NCI-H69 (cell line): Measurements from ENCODE around the gene GFOD2.
A peak's percentile ranks its signal among the peaks of the same experiment; 100 is the strongest.
"Not testable (repeated sequence)": the region's sequence is repeated elsewhere in the genome, so short reads cannot be mapped to it uniquely, and the experiment has no call there.

Source experiments
- DNase-seq: peaks from one replicate; lab custom pipeline; 2025; lab: John Stamatoyannopoulos, UW

The GFOD2 gene

DNA sequence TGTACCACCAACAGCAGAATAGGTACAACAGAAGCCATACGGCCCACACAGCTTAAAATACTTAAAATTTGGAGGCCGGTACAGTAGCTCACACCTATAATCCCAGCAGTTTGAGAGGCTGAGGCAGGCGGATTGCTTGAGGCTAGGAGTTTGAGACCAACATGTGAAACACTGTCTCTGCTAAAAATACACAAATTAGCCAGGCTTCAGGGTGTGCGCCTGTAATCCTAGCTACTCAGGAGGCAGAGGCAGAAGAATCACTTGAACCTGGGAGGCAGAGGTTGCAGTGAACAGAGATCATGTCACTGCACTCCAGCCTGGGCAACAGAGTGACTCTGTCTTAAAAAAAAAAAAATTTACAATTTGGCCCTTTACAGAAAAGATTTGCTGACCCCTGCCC, 17.0 kb downstream of the GFOD2 start:
- DNase-seq: peak; percentile 9

DNA sequence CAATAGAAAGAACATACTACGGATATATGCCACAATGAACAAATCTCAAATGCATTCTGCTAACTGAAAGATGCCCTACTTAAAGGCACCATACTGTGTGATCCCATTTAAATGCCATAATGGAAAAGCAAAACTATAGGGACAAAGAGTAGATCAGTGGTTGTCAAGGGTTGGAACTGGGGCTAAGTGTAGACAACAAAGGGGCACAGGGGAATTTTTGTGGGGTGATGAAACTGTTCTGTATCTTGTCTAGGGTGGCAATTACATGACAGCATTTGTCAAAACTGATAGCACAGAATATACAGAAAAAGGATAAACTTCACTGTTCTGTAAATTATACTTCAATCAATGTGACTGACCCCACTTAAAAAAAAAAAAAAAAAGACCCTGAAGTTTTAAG, 17.7 kb downstream of the GFOD2 start:
- DNase-seq: no peak

DNA sequence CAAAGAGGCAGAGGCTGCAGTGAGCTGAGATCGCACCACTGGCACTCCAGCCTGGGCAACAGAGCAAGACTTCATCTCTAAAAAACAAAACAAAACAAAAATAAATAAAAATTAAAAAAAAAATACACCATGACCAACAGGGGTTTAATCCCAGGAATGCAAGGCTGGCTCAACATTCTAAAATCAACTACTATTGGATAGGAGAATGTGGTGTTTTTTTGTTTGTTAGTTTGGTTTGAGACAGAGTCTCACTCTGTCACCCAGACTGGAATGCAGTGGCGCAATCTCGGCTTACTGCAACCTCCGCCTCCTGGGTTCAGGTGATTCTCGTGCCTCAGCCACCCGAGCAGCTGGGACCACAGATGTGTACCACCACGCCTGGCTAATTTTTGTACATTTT, 19.9 kb downstream of the GFOD2 start:
- no peak for DNase-seq

DNA sequence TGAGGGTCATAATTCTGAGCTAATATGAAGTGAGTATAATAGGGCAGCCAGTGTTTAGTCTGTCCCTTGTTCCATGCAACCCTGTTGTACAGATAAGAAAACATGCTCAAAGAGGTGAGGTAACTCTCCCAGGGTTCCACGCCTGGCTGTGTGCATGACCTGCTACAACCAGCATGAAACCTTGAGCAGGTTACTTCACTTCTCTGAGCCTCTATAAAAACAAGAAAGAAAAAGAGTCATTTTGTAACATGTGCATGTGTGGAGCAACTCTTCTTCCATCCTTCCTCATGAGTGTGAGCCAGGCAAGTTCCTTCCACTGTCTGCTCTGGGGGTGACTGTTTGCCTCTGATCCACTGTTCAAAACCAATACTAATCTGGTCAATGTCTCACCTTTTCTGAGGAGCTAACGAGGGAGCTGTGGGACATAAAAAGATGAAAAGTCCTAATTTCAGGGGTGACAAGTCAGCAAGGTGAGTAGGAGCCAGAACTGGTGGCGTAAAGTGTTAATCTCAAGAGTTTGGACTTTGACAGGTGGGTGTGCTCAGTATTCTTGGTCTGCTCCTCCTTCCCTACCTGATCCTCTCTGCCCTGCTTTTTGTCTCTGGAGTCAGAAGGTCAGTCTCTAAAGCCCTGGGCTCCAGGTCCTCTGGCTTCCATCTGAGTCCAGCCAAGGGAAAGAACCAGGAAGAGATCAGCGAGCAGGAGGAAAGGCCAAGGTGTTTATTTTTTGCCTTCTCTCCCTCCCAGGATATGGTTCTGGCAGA, 21.5 kb downstream of the GFOD2 start:
- DNase-seq: no peak

DNA sequence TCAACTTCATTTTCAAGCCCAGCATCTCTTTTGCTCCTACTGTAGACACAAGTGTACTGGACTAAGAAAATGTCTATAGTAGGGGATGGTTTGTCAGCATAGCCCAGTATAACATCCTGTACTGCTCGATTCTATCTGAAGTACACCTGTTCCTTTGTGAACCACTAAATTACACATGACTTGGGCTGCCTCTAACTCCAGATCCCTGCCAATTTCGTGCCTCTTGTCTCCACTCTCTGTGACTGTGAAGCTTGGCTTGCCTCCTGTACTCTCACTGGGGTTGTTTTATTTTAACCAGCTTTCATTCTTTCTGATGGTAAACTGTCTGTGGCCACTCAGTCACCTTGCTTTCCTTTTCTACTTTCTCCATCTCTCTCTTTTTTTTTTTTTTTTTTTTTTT, 24.5 kb downstream of the GFOD2 start:
- no peak for DNase-seq

DNA sequence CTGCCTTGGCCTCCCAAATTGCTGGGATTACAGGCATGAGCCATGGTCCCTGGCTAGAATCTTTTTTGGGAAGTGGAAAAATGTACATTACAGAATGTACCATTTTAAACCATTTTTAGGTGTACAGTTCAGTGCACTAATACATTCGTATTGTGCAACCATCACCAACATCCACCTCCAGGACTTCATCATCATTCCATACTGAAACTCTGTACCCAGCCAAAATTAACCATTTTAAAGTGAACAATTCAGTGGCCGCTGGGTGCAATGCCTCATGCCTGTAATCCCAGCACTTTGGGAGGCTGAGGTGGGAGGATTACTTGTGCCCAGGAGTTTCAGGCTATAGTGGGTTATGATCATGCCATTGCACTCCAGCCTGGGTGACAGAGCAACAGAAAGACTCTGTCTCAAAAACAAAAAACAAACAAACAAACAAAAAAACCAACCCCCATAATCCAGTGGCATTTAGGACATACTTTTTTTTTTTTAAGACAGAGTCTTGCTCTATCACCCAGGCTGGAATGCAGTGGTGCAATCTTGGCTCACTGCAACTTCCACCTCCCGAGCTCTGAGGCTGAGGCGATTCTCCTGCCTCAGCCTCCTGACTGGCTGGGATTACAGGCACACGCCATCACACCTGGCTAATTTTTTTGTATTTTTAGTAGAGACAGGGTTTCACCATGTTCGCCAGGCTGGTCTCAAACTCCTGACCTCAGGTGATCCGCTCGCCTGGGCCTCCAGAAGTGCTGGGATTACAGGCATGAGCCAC, 25.4 kb downstream of the GFOD2 start:
- DNase-seq: not testable (repeated sequence)

DNA sequence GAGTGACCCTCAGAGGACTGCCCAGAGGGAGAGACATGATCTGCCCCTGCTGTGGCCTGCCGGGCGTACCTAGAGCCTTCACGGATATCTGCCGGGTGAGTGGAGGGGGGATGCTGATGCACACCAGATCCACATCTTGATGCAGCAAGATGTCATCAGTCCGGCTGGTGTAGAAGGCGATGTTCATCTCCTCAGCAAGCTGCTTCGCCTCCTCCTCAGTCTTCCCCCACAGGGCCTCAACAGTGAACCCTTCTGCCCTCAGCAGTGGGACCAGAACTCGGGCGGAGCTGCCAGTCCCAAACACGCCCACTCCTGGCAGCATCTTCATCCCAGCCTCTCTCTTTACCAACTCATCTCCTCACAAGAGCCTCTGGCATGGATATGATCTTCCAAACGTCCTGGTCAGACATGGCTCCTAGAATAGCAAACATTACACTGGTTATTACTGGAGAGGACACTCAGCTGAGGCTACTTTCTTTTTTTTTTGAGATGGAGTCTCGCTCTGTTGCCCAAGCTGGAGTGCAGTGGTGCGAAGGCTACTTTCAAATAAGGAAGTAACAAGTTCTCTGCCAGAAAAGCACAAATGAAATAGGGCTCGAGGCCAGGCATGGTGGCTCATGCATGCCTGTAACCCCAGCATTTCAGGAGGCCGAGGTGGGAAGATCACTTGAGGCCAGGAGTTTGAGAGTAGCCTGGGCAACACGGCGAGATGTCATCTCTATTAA, 33.6 kb downstream of the GFOD2 start:
- no peak for DNase-seq

DNA sequence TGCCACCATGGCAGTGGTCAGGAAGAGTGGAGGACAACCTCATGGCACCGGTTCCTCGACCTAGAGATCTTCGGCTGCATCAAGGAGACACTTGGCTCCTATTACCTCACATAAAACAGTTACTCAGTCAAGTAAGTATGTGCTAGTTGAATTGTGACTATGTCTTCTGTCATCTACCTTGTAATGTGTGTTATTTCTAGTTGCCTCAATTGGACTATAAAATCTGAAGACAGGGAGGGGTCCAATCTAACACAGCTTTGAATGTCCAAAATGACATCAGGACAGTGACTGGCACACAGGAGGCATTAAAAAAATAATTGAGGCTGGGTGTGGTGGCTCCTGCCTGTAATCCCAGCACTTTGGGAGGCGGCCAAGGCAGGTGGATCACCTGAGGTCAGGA, 35.3 kb downstream of the GFOD2 start:
- no peak for DNase-seq

DNA sequence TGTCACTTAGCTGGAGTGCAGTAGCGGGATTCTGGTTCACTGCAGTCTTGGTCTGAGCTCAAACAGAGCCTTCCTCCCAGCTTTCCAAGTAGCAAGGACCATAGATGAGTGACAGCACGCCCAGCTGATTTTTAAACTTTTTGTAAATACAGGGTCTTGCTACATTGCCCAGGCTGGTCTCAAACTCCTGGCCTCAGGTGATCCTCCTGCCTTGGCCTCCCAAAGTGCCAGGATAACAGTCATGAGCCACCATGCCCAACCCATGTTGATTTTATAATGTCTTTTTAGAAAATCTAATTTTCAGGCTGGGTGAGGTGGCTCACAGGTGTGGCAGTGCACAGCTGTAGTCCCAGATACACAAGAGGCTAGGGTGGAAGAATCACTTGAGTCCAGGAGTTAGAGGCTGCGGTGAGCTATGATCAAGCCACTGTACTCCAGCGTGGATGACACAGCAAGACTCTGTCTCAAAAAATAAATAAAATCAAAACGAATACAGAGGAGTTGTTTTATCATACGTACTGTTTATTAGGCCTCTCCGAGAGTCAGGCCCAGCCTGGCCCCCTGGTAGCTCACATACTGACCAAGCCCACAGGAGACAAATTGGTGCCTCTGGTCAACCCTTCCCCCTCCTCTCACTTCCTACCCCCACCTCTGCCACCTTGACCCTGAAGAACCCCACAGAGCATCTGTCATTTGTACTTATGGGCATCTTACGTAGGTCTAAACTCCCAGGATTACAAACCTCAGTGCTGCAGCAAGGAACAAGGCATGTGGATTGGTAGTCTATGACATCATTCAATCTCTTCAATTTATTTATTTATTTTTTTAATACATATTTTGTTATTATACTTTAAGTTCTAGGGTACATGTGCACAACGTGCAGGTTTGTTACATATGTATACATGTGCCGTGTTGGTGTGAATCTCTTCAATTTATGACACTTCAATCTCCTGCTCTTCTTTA, 38.9 kb downstream of the GFOD2 start:
- DNase-seq: no peak

DNA sequence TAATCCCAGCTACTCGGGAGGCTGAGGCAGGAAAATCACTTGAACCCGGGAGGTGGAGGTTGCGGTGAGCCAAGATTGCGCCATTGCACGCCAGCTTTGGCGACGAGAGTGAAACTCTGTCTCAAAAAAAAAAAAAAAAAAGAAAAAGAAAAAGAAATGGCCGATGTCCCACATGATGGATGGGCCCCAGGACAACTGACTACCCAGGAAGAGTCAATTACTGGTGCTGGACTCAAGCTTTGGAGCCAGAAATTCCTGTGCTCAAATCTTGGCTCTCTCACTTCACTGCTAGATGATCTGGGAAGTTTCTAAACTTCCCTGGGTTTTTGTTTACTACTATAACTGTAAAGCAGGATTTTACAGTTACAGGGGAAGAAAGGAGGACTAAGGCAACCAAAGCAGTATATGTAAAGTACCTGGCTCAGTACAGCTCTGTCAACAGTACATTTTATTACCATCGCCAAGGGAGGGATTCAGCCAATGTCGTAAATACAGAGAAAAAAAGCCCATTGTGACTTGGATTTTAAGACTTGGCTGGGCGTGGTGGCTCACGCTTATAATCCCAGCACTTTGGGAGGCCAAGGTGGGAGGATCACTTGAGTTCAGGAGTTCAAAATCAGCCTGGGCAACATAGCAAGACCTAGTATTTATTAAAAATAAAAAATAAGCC, 40.6 kb downstream of the GFOD2 start:
- DNase-seq: no peak

DNA sequence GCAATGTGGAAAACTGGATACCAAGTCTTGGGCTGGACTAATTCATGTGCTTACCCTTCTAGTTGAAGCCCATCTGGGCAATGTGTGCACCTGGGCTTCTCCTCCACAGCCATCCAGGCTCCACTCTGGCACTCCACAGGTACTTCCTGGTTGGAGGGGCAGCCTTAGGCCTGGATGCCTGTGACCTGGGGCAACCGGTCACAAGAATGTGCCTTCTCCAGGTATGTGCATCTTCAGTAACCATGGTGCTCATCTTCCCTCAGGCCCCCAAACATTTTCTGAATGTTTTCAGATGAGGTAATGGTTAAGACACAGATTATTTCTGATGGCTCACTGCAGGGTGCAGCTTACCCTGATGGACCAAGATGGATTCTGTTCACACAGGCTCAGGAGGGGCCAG, 41.4 kb downstream of the GFOD2 start:
- no peak for DNase-seq

DNA sequence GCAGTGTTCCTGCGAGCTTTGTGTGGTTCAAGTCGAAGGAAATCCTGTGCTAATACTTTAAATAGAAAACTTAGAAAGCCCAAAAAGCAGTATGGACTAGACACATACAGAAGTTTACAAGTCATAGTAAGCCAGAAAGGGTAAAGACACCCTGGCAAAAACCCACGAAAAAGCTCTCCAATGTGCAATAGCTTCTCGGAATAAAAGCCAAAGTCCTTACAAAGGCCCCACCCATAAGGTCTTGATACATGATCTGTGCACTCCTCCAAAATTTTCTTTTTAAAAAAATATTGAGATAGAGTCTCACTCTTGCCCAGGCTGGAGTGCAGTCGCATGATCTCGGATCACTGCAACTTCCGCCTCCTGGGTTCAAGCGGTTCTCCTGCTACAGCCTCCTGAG, 42.2 kb downstream of the GFOD2 start:
- DNase-seq: no peak

DNA sequence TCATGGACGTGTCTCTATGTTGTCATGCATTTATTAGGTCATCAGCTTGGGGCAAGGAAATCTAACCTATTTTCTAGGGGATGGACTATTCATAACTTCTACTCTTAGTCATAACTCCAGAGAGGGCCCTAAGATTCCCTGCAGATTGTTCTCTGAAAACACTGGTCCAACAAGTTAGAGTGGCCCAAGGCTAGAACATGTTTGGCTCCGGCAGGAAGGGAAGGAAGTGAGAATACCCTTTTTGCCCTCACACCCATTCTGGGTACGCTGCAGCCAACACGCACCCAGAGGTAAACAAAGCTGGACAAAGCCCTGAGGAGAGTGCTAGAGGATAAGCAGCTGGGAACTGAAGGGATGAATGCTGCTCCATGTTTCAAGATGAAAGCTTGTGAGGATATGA, 42.6 kb downstream of the GFOD2 start:
- DNase-seq: no peak

DNA sequence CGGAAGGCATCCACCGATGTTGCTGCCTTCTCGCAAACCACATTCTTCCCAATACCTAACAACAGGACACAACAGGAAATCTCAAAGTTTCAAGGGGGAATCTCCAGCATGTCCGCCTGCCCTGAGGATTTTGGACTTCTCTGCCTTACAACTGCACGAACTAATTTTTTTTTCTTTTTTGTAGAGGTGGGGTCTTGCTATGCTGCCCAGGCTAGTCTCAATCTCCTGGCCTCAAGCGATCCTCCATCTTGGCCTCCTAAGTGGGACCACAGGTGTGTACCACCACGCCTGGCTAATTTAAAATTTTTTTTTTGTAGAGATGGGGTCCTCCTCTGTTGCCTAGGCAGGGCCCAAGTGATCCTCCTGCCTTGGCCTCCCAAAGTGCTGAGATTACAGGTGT, 43.1 kb downstream of the GFOD2 start:
- no peak for DNase-seq

DNA sequence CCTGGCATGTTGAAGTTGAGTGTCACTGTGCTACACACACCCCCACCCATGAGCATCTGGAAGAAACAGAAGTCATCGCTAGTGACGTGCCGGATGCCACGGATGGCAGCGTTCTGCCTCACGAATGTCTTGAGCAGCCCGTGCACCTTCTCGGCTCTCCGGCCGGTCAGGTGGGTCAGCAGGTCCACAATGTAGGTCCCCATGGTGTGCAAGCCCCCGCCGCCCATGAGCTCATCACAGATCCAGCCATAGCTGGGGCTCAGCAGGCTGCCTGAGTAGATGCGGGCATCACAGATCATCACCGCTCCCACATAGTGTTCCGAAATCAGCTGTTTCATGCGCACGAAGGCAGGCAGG, 43.6 kb downstream of the GFOD2 start:
- no peak for DNase-seq

DNA sequence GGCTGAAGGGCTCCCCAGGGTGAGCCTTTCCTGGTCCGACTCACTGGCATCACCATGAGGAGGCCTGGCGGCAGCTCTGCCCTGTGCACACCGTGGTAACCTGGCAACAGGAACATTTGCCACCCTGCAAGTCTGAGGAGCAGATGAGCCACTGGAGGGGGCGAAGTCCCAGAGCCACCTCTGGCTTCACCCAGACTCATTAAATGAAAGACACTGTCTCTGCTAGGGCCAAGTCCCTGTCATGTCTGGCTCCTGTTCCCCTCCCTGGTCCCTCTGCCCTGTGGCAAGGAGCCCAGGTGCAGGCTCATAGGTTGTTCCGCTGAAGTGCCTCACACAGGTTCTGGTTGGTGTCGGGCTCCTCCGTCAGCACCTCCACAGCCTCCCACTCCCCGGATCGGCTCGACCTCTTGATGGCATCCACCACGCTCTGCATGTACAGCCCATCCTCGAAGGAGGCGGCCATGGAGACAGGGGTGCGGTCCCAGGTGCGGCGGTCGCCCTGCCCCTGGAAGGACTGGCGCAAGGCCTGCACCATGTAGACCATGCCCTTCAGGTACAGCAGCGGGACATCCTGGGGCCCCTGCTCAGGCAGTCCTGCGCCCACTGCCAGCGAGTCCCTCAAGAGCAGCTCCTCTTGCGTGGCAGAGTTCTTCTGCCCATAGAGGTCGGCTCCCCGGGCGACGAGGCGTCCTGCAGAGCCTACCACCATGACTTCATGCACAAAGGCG, 44.1 kb downstream of the GFOD2 start:
- DNase-seq: no peak

DNA sequence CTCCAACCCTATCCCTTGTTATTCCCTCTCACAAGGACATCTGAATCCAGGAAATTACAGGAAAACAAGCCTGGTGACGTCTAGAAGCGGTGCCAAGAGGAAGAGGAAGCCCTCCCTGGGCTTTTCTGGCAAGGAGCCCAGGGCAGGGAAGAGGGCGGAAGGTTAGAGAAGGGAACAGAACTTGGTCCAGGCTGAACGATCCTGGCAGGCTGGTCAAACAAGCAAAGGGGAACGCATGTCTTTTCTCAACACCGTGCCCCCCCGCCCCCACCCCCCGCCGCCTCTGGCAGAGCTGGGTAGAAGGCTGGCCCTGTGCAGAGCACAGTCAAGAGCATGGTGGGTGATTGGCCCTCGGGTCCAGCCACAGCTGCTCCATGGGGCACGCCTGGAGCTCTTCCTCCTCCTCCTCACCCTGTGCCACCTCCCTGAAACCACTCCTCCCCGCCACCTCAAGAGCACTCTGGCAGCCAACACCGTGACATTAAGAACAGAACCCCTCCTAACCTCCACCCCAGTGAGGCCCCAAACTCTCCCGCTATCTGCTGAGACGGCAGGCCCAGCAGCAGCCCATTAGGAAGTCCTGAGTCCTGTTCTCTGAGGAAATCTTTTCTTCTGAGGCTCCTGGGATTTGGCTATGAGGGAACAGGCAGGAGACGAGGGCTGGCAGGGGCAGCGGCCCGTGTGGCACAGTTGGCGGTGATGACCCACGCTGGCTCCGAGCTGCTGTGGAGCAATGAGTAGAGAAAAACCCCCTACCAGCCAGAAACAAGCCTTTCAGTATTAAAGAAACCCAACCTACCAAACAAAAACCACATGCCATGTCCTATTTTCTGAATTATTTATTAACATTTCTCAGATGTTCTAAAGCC, 45.2 kb downstream of the GFOD2 start:
- peak; percentile 74 for DNase-seq

DNA sequence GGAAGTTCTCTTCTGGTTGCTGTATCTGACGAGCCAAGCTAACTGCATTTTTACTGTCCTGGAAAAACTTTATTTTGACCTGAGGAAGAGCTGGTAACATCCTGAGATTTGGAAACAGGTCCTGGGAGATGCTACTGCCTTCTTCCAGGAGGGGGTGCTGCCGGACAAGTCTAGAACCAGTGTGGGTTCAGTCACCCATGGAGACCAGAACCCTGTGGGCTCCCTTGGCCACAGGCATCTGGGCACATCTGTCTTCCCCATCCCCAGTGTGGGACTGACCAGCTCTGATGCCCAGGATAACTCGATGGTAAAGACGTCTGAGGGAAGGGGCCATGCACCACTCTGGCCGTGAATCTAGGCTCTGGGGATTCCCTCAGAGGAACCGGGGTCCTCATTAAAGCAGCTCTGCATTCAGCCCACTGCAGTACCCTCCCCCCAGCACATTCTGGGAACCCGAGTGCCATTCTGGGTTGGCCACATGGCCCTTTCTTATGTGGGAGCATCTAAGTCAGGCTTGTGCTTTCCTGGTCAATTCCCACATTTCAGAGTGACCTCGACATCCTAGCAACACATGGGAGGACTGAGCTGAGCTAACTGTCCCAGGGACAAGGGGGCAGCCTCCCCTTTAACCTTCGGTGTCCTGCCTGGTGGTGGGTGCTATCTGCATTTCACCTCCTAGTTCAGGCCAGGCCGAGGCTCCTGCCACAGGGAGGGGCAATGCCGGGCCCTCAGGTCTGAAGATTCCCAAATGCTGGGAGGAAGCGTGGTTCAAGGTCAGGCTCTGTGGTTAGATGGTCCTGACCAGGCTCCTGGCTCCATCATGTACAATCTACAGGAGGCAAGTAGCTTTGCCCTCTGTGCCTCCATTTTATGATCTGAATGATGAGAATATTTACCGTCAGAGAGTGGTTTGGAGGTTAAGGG, 46.1 kb downstream of the GFOD2 start:
- DNase-seq: peak; percentile 43

DNA sequence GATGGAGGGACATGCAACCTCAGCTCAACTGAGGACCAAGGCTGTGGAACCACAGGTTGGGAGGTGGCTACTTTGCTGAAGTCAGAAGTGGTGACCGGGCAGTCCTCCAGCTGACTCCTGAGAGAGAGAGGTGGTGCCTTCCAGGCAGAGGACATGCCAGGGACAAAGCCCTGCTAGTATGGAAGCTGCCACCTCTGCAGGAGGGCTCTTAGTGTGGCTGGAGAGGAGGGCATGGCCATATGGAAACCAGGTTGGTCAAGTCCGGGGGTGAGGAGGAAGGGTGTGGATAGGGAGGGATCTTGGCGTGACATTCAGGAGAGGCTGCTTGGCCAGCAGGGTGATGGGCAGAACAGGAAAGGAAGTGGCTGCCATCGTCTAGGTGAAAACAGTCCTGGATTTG, 46.8 kb downstream of the GFOD2 start:
- no peak for DNase-seq
